Karpas-422 (cell line): Measurements from ENCODE around the gene SNX5. TPM values are rescaled to one million over a fixed set of nuclear protein-coding genes. Genes with fewer than 3 reads are reported as not detected.

ENCODE experiments used
- DNase-seq: peaks from one replicate; pipeline ENCODE4 v3.0.0-alpha.2; 2015
- H2AFZ ChIP-seq: fragments of 200-600 bp; sonication (generic); 2 replicates; pipeline ENCODE4 v1.6.1; 2014; ENCODE audit warnings: antibody characterized with exemption, low read length, mixed read lengths
- H3K27ac ChIP-seq: fragments of 200-600 bp; sonication (generic); 2 replicates; pipeline ENCODE4 v1.5.1; 2014; ENCODE audit warnings: mild to moderate bottlenecking, low read length, moderate library complexity
- H3K27me3 ChIP-seq: fragments of 200-600 bp; sonication (generic); 2 replicates; pipeline ENCODE4 v1.6.1; 2014; ENCODE audit warnings: low read length, mixed read lengths
- H3K36me3 ChIP-seq: fragments of 200-600 bp; sonication (generic); 2 replicates; pipeline ENCODE4 v1.6.1; 2014; ENCODE audit warnings: low read length, mixed read lengths; ENCODE audit not compliant: insufficient read depth
- H3K4me1 ChIP-seq: fragments of 200-600 bp; sonication (generic); 2 replicates; pipeline ENCODE4 v1.6.1; 2014; ENCODE audit warnings: mild to moderate bottlenecking, low read length, mixed read lengths
- H3K4me2 ChIP-seq: fragments of 200-600 bp; sonication (generic); 2 replicates; pipeline ENCODE4 v1.6.1; 2014; ENCODE audit warnings: low read length, low read depth, mild to moderate bottlenecking; ENCODE audit not compliant: poor library complexity, severe bottlenecking
- H3K4me3 ChIP-seq: fragments of 200-600 bp; sonication (generic); 2 replicates; pipeline ENCODE4 v1.5.1; 2014; ENCODE audit warnings: mild to moderate bottlenecking, antibody characterized with exemption, low read length, mixed read lengths
- H3K79me2 ChIP-seq: fragments of 200-600 bp; sonication (generic); 2 replicates; pipeline ENCODE4 v1.6.1; 2014; ENCODE audit warnings: mild to moderate bottlenecking, low read length, mixed read lengths
- H3K9ac ChIP-seq: fragments of 200-600 bp; sonication (generic); 2 replicates; pipeline ENCODE4 v1.6.0; 2014; ENCODE audit warnings: low read length
- H3K9me2 ChIP-seq: fragments of 200-600 bp; sonication (generic), shearing (Covaris generic); replicated peaks from 2 replicates; pipeline ENCODE4 v1.6.0; 2014; ENCODE audit warnings: mild to moderate bottlenecking, low read length, moderate library complexity; ENCODE audit not compliant: insufficient read depth
- H3K9me3 ChIP-seq: fragments of 300-700, 200-600 bp; sonication (generic); 2 replicates; pipeline ENCODE4 v1.6.1; 2014; ENCODE audit warnings: low read length, mixed read lengths
- H4K20me1 ChIP-seq: fragments of 200-600 bp; sonication (generic); 2 replicates; pipeline ENCODE4 v1.6.1; 2014; ENCODE audit warnings: mild to moderate bottlenecking, antibody characterized with exemption, low read length, low read depth; ENCODE audit not compliant: insufficient read depth
- total RNA-seq: library from RNA; depleted of rRNA; stranded (reverse); fragments of >200 nt; shearing (Covaris generic); gene quantifications from 2 replicates; pipeline ENCODE4 v1.2.3, GENCODE V29; 2014; ENCODE audit warnings: low replicate concordance

SNX5 gene
- total RNA-seq, 1 experiment from 2014 or later: 298 TPM

DNA sequence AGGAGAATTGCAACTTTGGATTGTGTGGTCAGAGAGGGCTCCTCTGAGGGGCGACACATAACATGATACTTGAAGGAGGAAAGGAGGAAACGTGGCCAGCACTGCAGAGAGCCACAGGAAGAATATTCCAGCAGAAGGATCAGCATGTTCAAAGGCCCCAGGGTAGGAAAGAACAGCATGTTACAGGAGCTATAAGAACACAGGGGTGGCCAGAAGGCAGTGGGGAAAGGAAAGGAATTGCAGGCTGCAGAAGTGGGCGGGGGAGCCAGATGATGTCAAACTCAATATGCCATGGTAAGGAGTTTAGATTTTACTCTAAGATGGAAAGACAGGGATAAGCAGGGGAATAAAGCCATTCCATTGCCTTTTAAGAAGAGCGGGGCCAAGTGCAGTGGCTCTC lies 31.0 kb upstream of the SNX5 start:
- no peak overlapping the region for H3K4me2 ChIP-seq
- H3K27ac ChIP-seq: no peak overlapping the region
- H3K36me3 ChIP-seq: no peaks in the 10 kb centered on the region
- no peak overlapping the region for H2AFZ ChIP-seq
- no peak for DNase-seq
- no peak overlapping the region for H3K9ac ChIP-seq
- no peaks in the 10 kb centered on the region; the same call in 1 of the 2 replicates for H3K27me3 ChIP-seq
- H3K79me2 ChIP-seq: no peaks in the 10 kb centered on the region
- H3K9me3 ChIP-seq: no peaks in the 10 kb centered on the region
- H4K20me1 ChIP-seq: no peaks in the 10 kb centered on the region
- H3K4me3 ChIP-seq: no peak overlapping the region
- no peaks in the 10 kb centered on the region for H3K9me2 ChIP-seq
- H3K4me1 ChIP-seq: peaks cover 9% of the 10 kb centered on the region

DNA sequence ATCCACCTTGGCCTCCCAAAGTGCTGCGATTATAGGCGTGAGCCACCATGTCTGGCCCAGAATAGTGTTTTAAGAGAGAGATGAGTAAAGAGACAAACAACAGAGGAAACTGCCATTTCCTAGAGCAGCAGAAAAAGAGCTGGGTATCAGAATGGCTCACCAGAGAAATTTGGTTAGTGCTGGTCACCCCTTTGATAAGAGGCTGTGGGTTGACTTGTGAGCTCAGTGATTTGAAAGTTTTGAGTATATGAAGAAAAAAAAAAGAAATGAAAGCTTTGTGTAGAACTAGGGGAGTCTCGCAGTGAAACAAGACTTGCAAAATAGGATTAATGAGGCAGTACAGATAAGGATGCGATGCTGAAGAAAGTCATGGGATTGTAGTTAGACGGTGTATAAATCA lies 29.9 kb upstream of the SNX5 start:
- H3K27ac ChIP-seq: no peak overlapping the region
- no peaks in the 10 kb centered on the region for H4K20me1 ChIP-seq
- no peak overlapping the region for H2AFZ ChIP-seq
- no peaks in the 10 kb centered on the region; the same call in 1 of the 2 replicates for H3K27me3 ChIP-seq
- H3K4me3 ChIP-seq: no peak overlapping the region
- peaks cover 9% of the 10 kb centered on the region for H3K4me1 ChIP-seq
- no peaks in the 10 kb centered on the region for H3K36me3 ChIP-seq
- no peaks in the 10 kb centered on the region for H3K9me3 ChIP-seq
- no peak for DNase-seq
- H3K9me2 ChIP-seq: no peaks in the 10 kb centered on the region
- H3K9ac ChIP-seq: no peak overlapping the region
- no peak overlapping the region for H3K4me2 ChIP-seq
- no peaks in the 10 kb centered on the region for H3K79me2 ChIP-seq

DNA sequence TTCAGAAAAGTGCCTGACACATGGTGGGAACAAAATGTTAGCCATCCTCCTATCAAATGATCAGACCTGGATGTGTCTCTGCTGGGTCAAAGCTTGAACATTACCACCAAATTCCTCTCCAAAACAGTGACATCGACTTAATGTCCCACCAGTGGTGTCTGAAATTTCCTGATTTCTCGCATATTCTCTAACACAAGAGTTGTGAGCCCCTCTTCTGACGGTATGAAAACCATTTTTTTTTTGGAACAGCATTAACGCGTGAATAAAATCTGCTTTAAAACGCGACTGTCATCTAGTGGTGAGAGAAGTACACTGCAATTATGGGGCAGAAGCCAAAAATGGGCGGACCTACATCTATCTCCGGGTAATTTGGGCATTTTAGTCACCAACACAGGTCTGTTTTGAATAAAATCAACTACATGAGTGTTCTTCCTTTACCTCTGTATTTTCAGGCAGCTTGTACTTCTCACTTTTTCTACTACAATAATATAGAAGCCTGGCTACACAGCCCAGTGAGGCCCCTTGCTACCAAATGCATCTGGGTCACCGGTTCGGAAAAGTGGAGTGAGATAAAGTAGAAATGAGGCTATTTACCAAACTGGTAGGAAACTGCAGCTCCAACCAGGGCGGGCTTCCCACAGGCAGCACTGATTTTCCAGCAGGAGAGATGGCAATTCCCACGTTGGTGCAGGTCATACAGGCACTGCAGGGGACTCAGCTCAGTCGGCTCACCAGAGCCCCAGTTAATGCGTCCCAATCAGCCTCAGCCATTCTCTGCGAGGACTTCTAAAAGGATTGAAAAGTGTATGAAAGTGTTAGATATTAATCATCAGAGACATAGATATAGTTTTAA lies 27.6 kb upstream of the SNX5 start:
- no peak overlapping the region for H3K4me3 ChIP-seq
- no peaks in the 10 kb centered on the region for H3K36me3 ChIP-seq
- H3K9me2 ChIP-seq: no peaks in the 10 kb centered on the region
- no peaks in the 10 kb centered on the region for H4K20me1 ChIP-seq
- H3K9ac ChIP-seq: no peak overlapping the region
- H3K4me1 ChIP-seq: peaks cover 9% of the 10 kb centered on the region
- no peaks in the 10 kb centered on the region for H3K79me2 ChIP-seq
- no peaks in the 10 kb centered on the region; the same call in 1 of the 2 replicates for H3K27me3 ChIP-seq
- H3K9me3 ChIP-seq: no peaks in the 10 kb centered on the region
- DNase-seq: peak; percentile 89
- H2AFZ ChIP-seq: no peak overlapping the region
- peak overlapping the region; percentile 21 for H3K4me2 ChIP-seq
- H3K27ac ChIP-seq: no peak overlapping the region

DNA sequence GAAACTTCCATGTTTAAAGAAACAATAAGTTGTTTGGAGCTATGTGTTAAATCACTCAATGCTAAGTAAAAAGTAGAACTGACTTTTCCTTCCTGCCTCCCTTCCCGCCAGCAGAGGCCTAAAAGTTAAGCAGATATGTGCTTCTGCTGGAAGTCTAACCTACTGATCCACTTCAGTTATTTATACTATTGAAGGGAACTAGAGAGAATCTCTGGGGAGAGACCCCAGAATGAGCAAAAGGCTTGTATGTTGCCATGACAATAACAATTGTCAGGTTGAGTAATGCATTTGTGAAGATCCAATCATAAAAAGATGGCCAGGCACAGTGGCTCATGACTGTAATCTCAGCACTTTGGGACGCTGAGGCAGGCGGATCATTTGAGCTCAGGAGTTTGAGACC lies 25.0 kb upstream of the SNX5 start:
- Histone ChIP-seq H3K4me3 (no peak overlapping the region), H3K4me2 (no peak overlapping the region), H3K9ac (no peak overlapping the region), H3K27me3 (no peaks in the 10 kb centered on the region; the same call in 1 of the 2 replicates), H3K79me2 (no peaks in the 10 kb centered on the region), H3K36me3 (peaks cover 16% of the 10 kb centered on the region; the same call in 1 of the 2 replicates), H3K4me1 (peaks cover 9% of the 10 kb centered on the region), H2AFZ (no peak overlapping the region), H3K27ac (no peak overlapping the region), H3K9me2 (no peaks in the 10 kb centered on the region), H4K20me1 (no peaks in the 10 kb centered on the region), H3K9me3 (no peaks in the 10 kb centered on the region)
- DNase-seq: no peak

DNA sequence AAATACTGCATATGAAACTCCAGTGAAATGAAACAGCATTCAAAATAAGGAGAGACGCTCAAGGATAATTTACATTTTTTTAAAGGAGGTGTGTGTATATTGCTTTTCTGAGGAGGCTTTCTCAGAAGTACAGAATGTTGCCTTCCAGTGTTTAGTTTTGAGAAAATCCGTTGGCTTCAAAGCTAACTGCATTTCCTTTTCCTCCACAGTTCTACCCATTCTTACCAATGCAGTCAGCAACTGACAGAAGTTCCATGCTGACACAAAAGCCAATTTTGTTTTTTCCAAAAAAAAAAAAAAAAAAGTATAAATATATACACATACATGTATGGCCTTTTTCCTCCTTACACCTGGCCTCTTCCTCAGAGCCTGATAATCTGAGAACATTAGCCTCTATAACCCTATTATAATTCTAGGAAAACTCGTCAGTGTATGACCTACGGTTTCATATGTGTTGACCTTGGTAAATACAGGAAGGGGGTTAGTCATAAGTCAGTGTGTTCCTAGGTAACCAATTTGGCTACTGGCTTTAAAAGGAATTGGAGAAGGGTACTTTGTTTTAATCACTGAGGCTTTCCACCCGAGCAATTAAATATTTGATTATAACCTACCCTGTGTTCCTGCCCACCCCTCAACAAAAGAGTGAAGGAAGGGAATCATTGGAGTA lies 24.4 kb upstream of the SNX5 start:
- no peak overlapping the region for H3K4me2 ChIP-seq

DNA sequence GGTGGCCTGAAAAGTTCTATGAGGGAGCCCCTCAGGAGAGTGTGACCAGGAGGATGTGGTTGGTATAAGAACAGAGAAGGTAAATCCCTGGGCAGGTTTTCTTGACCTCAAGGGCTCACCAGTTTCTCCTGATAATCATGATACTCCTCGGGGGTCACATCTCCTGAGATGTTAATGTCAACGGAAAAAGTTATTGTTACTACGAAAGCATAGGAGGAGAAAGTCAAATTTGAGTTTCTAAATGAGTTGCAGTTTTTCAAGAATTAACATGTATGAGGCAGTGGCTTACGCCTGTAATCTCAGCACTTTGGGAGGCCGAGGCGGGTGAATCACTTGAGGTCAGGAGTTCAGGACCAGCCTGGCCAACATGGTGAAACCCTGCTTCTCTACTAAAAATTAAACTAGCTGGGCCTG lies 23.6 kb upstream of the SNX5 start:
- H3K27me3 ChIP-seq: no peaks in the 10 kb centered on the region
- H3K4me1 ChIP-seq: peaks cover 9% of the 10 kb centered on the region
- H3K4me2 ChIP-seq: no peak overlapping the region
- 0 out of 2 replicates have a peak, but pooled peaks cover 3% of the 10 kb centered on the region for H3K79me2 ChIP-seq
- no peaks in the 10 kb centered on the region for H3K9me3 ChIP-seq
- H2AFZ ChIP-seq: no peak overlapping the region
- H3K4me3 ChIP-seq: no peak overlapping the region
- H3K9ac ChIP-seq: no peak overlapping the region
- H4K20me1 ChIP-seq: no peaks in the 10 kb centered on the region
- no peak overlapping the region for H3K27ac ChIP-seq
- no peaks in the 10 kb centered on the region for H3K9me2 ChIP-seq
- peaks cover 24% of the 10 kb centered on the region; the same call in 1 of the 2 replicates for H3K36me3 ChIP-seq
- no peak for DNase-seq

More for the DNA sequence above, 24.4 kb upstream of the SNX5 start:
- Histone ChIP-seq H3K27me3 (no peaks in the 10 kb centered on the region; the same call in 1 of the 2 replicates), H4K20me1 (no peaks in the 10 kb centered on the region), H3K27ac (no peak overlapping the region; the same call in 1 of the 2 replicates), H2AFZ (no peak overlapping the region), H3K4me1 (peaks cover 9% of the 10 kb centered on the region), H3K9ac (no peak overlapping the region), H3K9me3 (no peaks in the 10 kb centered on the region), H3K4me3 (no peak overlapping the region), H3K9me2 (no peaks in the 10 kb centered on the region), H3K79me2 (no peaks in the 10 kb centered on the region), H3K36me3 (peaks cover 19% of the 10 kb centered on the region; the same call in 1 of the 2 replicates)
- DNase-seq: no peak

DNA sequence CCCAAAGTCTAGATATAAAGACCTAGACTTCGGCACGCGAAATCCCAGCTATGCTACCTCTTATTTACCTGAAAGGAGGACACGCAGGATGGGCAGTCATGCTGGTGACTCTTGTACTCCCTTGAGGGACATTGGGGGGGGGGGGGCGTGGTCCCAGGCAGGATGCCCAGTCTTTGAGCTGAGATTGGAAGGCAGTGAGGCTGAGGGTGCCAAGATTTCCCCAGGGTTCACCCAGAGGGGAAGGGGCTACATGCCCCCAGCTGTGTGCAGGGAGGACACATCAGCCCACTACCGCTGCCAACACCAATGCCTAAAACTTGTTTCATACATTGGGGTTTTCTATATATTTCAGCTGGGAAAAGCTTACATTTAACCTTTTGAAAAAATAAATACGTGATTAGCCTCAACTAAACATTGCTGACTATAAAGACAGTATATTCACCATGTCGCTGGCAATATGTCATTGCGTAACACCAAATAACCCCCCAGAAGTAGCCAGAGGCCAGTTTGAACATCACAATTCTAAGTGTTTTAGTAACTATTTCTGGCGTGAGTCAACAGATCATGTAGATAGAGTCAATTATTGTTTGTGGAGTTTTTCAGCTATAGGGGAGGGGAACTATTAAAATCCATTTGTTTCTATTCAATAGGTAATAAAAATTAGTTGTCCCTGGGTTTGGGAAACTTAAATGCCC lies 21.8 kb upstream of the SNX5 start:
- Histone ChIP-seq H3K27ac (no peak overlapping the region), H3K4me1 (no peaks in the 10 kb centered on the region), H3K9me3 (no peaks in the 10 kb centered on the region), H3K36me3 (peaks cover 24% of the 10 kb centered on the region; the same call in 1 of the 2 replicates), H3K27me3 (no peaks in the 10 kb centered on the region), H3K79me2 (peaks cover 8% of the 10 kb centered on the region), H3K4me2 (no peak overlapping the region), H4K20me1 (no peaks in the 10 kb centered on the region), H3K9me2 (no peaks in the 10 kb centered on the region), H3K4me3 (no peak overlapping the region), H2AFZ (no peak overlapping the region), H3K9ac (no peak overlapping the region)
- no peak for DNase-seq

DNA sequence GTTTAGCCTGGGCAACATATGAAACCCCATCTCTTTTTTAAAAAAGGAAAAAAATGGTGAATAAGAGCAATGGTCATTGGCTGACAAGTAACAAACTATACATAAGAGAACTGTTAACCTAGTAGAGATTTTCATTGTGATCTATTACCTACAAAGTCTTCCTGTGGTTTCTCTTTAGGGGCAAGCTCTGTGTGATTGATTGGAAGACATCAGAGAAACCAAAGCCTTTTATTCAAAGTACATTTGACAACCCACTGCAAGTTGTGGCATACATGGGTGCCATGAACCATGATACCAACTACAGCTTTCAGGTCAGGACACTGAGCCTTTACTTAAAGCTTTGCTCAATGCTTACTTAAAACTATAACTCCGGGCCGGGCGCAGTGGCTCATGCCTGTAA lies 19.4 kb upstream of the SNX5 start:
- H3K36me3 ChIP-seq: peaks cover 39% of the 10 kb centered on the region; the same call in 1 of the 2 replicates
- no peak overlapping the region for H2AFZ ChIP-seq
- DNase-seq: no peak
- H3K9me3 ChIP-seq: no peaks in the 10 kb centered on the region
- H3K27me3 ChIP-seq: no peaks in the 10 kb centered on the region
- no peak overlapping the region for H3K4me2 ChIP-seq
- no peaks in the 10 kb centered on the region for H3K4me1 ChIP-seq
- H4K20me1 ChIP-seq: 0 out of 2 replicates have a peak, but pooled peaks cover 4% of the 10 kb centered on the region
- H3K79me2 ChIP-seq: peaks cover 29% of the 10 kb centered on the region
- H3K9ac ChIP-seq: no peak overlapping the region
- H3K9me2 ChIP-seq: no peaks in the 10 kb centered on the region
- no peak overlapping the region for H3K27ac ChIP-seq
- H3K4me3 ChIP-seq: no peak overlapping the region
